Germinal center (tissue), 1 donor: ENCODE results near the gene UBE2F.
"Not testable (repeated sequence)": the region's sequence is repeated elsewhere in the genome, so short reads cannot be mapped to it uniquely, and the experiment has no call there.

Experiments
- DNase-seq: peaks from one replicate; pipeline ENCODE4 v3.0.0; 2012; ENCODE audit warnings: mixed read lengths, low spot score

UBE2F gene

DNA sequence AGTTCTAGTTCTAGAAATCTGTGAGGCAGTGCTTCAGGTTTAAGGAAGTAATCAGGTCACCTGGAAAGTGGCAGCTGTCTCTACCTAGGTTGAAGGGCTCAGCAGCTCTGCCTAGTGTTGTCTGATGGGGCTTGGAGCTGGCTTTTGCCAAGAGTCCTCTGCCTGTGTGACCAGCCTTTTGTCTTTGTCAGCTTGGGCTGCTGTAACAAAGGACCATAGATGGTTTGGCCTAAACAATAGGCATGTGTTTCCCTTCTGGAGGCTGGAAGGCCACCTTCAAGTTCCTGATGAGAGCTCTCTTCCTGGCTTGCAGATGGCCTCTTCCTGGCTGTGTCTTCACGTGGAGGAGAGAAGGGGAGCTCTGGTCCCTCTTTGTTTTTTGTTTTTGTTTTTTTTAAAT lies 13.3 kb downstream of the UBE2F start:
- DNase-seq: no peak

DNA sequence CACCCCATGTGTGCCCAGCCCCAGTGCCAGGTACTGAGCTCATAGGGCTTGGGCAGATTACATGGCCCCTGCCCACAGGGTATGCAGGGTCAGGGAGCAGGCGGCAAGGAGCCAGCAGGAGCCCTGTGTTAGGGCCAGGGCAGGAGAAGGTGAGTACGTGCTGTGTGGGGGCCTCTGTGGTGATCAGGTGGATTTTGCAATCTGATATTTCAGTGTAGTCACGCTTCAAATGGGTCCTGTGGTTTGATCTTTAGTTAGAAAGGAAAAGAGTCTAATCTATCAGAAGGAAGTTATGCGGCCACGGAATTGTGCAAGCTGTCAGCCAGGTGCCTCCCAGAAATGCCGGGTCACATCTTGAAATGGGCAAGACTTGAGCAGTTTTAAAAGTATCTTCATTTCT lies 13.9 kb downstream of the UBE2F start:
- no peak for DNase-seq

- not testable (repeated sequence) for DNase-seq
Measured at GRCh38 chr2:237981621-237982020, 14.8 kb downstream of the UBE2F start.

GRCh38 chr2:237982039-237982725 lies 15.4 kb downstream of the UBE2F start:
- no peak for DNase-seq

DNA sequence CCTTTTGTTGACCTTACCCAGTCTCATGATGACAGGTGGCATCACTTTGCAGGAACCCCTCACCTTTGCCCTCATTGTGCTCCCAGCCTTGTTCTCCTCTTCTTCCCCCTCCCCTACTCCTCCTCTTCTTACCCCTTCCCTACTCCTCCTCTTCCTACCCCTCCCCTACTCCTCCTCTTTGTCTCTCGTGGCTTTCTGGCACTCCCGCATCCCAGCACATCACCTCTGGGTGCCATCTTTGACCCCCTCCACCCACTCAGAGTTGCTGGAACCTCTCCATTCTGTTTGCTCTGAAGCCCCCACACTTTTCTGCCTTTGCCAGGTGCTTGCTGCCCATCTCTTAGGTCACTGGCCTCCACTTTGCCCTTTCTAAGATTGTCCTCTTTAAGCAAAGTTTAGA lies 17.1 kb downstream of the UBE2F start:
- no peak for DNase-seq

DNA sequence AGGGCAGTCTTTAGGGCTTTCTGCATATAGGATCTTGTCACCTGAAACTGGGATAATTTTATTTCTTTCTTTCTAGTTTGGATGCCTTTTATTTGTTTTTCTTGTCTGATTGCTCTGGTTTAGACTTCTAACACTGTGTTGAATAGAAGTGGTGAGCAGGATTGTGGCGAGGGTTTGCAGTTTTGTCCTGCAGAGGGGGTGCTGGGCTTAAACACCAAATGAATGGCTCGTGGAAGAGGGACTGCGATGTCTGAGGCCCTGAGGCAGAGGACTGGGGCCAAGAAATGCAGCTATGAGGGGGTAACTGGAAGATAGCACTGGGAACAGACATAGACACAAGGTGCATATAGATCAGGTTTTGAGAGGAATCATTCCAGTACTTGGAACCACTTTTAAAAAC lies 20.5 kb downstream of the UBE2F start:
- DNase-seq: no peak

- DNase-seq: no peak
Measured at GRCh38 chr2:237993701-237994100, 26.9 kb downstream of the UBE2F start.

DNA sequence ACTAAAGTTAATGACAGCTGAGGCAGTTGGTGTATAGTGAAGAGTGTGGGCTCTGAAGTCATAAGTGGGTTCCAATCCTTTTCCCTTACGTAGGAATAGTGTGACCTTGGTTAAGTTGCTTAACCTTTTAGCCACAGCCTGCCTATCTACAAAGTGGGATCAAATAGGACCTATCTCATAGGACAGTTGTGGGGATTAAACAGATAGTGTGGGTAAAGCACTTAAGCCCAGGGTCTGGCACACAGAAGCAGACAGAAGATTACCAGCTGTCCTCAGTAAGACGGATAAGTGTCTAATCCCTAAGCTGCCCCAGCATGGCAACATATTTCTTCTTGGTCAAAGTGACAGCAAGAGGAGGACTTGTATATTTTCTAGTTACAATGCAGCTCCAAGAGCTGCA lies 28.2 kb downstream of the UBE2F start:
- no peak for DNase-seq

GRCh38 chr2:237996021-237996593 lies 29.3 kb downstream of the UBE2F start:
- DNase-seq: no peak

DNA sequence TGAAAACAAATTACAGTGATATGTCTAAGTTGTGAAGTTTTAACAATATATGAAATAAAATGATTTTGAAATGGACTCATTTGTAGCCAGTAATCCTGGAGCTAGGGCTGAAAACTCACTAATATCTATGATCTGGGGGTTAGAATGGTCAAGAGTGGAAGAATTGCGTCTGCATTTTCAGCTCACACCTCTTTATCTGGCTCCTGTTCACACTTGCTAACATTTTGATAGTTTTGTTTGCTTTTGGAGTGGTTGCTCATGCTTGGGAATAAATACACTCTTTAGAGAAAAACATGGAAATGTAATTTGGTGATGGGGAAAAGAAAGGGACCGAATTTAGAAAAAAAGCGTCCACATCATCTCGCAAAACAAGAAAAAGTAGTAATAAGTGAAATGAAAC lies 30.7 kb downstream of the UBE2F start:
- DNase-seq: no peak

DNA sequence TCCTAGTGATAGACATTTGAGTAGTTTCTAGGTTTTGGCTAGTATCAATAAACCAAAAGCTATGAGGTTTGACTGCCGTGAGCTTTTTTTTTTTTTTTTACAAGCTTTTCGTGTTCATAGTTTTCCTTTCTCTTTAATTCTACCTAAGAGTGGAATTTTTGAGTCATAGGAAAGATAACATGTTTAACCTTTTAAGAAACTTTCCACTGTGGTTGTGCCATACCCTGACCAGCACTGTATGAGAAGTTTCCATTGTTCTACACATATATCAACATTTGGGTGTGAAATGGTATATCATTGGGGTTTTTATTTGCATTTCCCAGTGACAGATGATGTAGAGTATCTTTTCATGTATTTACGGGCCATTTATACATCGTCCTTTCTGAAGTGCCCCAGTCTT lies 31.7 kb downstream of the UBE2F start:
- no peak for DNase-seq

DNA sequence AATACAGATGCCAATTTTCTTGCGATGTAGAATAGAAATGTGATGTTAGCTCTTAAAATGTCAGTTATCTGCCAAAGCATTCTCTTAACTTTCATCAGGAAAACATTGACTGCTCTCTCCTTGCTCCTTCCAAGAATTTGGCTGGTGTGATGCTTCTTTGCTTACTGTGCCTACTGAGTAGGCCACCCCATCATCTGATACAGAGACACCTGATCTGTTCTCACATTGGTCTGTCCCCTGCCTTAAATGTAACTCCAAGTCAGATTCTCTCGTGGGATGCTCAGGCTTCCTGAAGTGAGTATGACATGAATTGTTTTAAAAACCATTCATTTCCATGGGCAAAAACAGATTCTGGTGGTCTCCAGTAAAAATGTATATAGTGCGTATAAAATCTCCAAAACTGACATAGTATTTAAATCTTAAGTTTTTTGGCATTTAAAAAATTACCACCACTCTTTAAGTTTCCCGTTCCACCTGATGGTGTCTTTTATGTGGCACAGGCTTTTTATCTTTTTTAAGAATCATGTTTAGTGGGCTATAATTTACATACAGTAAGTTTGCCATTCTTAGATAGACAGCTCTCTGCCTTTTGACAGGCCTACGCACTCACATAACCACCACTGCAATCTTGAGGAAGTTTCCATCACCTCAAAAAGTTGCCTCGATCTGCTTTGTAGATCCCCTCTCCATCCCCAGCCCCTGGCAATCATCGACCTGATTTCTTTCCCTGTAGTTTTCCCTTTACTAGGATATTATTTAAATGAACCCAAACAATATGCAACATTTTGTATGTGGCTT lies 36.6 kb downstream of the UBE2F start:
- DNase-seq: no peak

DNA sequence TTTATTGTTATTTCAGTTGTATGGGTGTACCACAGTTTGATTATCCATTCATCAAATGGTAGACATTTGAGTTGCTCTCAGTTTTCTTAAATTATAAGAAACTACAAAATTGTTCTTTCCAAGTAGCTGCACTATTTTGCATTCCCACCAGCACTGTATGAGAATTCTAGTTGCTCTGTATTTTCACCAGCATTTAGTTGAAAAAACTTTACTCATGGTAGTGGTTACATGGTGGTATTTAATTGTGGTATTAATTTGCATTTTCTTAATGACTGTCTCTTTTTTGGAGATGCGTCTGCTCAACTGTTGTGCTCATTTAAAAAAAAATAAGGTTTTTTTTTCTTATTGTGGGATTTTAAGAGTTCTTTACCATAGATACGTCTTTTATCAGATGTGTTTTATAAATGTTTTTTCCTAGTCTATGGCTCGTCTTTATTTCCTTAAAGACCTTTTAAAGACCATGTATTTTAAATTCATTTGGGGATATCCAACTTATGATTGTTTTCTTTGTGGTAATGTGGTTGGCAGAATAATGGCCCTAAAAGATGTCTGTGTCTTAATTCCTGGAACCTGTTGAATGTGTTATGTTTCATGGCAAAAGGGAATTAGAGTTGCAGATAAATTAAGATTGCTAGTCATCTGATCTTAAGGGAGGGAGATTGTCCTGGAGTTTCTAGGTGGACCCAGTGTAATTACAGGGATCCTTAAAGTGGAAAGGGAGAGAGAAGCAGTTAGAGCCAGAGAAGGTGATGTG lies 37.4 kb downstream of the UBE2F start:
- no peak for DNase-seq

- DNase-seq: no peak
Measured at GRCh38 chr2:238005528-238005927, 38.7 kb downstream of the UBE2F start.

- DNase-seq: no peak
Measured at GRCh38 chr2:238006510-238006909, 39.7 kb downstream of the UBE2F start.

- DNase-seq: no peak
Measured at GRCh38 chr2:238007924-238008323, 41.1 kb downstream of the UBE2F start.

- no peak for DNase-seq
Measured at GRCh38 chr2:238009563-238009962, 42.7 kb downstream of the UBE2F start.

GRCh38 chr2:238010572-238010971 lies 43.8 kb downstream of the UBE2F start:
- no peak for DNase-seq

GRCh38 chr2:238013806-238014205 lies 47.0 kb downstream of the UBE2F start:
- no peak for DNase-seq

- DNase-seq: no peak
Measured at GRCh38 chr2:238015705-238016104, 48.9 kb downstream of the UBE2F start.

DNA sequence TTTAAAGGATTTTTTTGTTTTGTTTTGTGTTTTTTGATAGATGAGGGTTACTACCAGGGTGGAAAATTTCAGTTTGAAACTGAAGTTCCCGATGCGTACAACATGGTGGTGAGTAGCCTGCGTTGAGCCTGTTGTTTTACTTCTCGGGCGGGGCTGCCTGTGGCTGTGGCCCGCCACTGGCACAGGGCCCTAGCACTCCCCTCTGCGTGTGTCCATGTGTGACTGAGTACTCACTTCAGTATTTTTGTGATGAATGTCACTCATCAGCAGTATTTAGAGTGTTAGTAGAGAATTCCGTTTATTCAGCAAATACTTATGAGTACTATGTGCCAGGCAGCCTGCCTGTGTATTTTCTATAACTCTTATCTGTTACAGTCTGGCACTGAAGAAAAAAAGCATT lies 49.7 kb downstream of the UBE2F start:
- no peak for DNase-seq

GRCh38 chr2:238019962-238020361 lies 53.1 kb downstream of the UBE2F start:
- no peak for DNase-seq

DNA sequence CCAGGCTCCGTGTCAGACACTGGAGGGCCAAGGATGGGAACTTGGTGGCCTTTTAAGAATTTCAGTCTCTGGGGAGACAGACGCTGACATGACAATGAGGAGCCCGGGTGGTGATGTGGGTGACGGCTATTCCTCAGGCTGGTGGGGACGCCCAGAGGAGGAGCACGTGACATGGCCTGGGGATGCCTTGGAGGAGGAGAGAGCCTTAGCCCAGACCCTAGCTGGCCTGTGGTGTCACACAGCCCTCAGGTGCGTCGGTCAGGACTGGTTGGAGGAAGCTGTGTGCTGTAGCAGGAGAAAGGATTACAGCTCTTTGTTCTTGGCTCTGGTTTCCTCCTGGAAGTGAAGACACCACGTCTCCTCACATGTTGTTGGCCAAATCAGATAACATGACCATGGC lies 54.0 kb downstream of the UBE2F start:
- no peak for DNase-seq
